Measurements from ENCODE around the gene MED13L.

The MED13L gene

DNA sequence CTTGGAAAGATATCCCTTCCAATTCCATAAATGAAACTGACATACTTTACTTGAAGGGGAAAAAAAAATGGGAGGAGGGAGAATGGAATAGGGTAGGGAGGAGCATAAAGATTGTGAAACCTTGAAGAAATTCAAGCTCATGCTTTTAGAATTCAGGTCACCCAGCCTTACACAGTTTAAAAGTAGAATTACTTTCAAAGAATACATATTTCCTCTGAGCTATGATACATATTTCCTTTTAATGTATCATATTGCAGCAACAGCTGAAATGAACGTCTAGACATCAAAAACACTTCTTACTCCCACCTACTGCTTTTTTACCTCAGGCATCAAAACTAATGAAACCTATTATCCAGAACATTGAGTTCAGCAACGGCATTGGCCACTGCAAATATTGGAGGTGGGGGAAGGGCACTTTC, 156.0 kb downstream of the MED13L start:
- no peak for DNase-seq

DNA sequence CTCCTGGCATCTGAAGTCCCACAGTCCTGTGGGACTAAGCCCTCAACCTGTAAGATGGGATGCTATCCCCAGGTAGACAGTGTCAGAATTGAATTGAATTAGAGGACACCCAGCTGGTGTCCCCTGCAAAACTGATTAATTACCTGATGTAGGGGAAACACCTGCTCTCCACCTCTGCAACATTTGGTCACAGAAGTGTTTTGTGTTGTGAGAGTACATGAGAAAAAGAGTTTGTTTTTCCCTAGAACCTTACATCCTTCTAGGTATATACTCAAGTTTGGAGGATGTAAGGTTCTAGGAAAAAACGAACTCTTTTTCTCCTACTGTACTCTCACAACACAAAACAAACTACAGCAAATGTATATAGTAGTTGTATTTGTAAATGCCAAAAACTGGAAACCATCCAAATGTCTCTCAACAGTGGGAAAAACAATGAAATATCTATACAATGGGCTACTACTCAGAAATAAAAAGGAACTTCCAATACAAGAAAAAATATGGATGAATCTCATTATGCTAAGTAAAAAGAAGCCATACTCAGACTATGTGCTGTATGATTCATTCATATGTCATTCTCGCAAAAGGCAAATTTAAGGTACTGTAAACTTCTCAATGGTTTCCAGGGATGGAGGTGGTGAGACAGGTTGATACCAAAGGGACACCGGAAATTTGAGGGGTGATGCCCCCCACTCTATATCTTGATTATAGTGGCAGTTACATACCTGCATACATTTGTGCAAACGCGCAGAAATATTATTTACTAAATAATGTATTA, 160.7 kb downstream of the MED13L start:
- DNase-seq = no peak

DNA sequence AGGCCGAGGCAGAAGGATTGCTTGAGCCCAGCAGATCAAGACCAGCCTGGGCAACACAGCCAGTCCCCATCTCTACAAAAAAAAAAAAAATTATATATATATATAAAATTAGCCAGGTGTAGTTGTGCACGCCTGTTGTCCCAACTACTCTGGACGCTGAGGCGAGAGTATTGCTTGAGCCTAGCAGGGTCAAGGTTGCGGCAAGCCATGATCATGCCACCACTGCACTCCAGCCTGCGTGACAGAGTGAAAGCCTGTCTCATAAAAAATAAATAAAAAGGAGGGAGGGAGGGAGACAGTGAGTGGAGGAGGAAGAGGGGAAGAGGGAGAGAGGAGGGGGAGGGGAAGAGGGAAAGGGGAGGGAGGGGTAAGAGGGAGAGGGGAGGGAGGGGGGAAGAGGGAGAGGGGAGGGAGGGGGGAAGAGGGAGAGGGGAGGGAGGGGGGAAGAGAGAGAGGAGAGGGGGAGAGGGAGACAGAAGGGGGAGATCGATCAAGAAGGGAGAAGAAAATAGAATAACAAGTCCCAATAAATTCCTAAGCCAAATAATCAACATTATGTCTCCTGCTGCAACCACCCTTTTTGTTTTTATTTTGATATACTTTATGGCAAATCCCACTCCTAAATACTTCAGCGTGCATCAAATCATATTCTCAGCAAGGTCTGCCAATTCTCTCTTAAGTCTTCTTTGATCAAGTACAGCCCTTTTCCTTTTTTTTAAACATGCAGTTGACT, 163.9 kb downstream of the MED13L start:
- no peak for DNase-seq

DNA sequence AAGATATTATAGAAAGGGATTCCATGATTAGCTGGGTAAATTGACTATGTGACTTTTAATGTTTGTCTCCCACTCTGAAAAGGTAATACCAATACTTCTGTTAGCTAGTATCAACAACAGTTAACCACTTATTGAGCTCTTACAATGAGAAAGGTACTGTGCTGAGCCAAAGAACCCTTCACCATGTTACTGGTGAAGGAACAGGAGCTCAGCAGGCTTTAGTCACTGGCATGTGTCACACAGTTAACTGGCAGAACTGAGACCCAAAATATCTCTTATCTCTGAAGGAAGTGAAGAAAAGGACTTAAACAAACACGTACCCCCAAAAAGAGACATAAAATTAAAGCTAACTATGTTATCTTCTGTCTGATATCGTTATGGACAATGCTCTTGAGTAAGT, 170.6 kb downstream of the MED13L start:
- no peak for DNase-seq

DNA sequence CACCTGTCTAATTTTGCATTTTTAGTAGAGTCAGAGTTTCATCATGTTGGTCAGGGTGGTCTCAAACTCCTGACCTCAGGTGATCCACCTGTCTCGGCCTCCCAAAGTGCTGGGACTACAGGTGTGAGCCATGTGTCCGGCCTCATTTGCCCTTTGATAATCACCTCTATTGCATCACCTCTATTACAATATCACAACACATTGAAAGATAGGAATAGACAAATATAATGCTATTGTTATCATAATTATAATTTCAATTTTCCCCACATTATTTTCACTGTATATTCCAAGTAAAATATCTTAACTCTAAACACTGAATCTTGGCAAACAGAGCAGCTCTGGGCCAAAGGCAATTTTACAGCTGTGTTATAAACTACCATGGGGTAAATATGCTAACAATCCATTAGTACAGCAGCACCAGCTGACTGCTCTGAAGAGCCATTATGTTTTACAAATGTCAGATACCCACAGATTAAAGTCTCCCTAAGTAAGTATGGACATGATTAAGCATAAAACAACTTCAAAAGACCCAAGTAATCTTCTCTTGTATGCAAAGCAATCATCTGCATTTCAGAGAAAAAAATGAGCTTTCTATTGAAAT, 173.2 kb downstream of the MED13L start:
- no peak for DNase-seq

DNA sequence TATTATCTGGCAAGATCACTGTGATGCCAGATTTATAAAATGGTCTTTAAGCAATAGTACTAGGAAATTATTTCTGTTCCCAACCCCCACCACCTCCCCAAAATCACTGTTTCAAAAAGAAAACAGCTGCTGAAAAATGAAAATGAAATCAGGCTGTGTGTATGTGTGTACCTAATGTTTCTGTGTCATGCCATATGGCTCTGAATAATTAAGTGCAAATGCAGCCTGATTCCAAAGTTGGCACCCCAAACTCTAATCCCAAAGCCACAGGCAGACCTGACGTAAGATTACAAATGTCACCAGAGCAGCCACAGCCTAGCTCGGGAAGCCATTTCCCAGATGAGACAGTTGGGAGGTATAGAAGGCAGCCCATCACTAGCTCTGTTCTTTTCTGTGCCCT, 175.5 kb downstream of the MED13L start:
- no peak for DNase-seq

DNA sequence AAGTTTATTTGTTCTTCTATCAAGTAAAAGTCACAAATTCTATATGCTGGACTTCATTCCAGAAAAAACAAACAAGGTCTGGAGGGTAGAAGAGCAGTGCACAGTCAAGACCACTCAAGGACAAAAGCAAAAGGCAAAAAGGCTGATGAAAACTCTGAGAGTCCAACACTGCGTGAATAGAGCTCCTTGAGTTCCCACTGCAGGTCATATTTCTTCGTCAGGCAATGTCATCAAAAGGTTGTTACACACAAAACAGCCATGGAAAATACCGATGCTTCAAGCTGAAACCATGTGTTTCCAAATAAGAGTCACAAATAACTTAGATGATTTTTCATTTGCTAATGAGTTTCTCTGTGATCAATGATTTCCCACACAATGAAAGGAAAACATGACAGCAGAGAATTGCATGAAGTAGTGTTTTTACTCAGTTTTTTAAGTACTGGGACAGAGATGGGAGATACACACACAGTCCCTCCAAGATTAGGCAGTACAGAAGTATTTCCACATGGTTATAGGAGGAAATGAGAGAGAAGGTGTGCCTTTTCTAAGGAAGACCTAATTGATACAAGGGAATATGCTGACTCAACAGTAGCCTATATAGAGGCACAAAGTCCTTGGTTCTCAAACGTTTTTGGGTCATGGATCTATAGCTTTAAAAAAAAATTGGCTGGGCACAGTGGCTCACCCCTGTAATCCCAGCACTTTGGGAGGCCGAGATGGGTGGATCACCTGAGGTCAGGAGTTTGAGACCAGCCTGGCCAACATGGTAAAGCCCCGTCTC, 177.7 kb downstream of the MED13L start:
- no peak for DNase-seq

DNA sequence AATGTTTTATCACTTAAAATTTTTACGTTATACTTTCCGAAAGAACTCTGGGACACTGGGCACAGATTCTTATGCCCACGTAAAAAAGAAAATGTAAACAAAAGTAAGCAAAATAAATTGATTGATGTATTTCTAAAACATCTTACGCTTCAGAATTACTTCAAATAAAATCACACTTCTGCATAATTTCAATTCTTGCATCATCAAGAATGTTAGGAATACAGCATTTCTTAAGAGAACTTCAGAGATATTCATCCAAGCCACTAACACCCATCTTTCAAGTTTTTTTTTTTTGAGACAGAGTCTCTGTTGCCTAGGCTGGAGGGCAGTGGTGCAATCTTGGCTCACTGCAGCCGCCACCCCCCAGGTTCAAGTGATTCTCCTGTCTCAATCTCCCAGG, 180.6 kb downstream of the MED13L start:
- no peak for DNase-seq

DNA sequence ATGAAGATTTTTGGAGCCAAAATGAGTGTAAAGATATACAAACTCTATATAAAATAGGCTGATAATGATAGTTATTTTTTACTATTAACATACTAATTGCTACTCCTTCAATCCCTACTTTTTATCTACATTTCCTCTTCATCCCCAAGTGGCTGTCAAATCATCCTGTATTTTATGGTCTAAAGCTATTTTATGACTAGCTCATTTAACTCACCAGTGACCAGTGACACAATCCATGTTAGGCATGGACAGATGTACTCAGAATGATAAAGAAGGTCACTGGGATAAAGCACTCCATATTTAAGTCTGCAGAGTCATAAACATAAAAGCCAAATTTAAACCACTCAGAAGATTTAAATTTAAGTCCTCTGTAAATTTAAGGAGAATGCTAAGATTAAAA, 183.0 kb downstream of the MED13L start:
- DNase-seq = no peak

DNA sequence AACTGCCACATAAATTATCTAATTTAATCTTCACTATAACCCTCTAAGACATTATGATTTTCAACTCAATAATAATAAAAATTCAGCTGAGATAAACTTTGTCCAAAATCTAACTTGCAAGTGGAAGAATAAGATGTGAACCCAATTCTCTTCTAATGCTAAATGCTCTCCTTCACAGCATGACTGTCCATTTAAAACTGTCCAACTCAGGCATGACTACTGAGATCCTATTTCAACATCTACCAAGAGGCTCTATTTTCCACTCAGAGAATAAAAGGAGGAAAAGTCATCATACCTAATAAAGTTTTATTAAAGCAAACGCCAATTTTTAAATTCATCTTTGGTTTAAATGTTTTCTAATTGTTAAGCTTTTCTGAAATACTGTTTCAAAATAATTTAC, 183.6 kb downstream of the MED13L start:
- no peak for DNase-seq

DNA sequence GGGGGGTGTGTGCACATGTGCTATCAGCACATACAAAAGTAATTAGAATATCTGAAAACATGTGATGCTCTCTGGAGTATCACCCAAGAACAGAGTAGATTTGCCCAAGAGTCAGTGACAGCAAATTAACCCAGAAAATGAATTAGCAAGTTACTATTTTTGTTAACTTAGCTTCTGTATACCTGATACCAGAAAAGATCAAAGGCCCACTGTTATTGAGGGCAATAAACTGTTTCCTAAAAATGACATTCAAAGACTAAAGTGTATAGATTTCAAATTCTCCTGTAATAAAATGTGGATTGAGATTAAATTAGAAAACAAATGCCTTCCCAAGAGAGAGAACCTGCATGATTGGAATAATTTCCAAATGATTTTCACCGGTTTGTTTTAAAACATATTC, 184.7 kb downstream of the MED13L start:
- DNase-seq = no peak

DNA sequence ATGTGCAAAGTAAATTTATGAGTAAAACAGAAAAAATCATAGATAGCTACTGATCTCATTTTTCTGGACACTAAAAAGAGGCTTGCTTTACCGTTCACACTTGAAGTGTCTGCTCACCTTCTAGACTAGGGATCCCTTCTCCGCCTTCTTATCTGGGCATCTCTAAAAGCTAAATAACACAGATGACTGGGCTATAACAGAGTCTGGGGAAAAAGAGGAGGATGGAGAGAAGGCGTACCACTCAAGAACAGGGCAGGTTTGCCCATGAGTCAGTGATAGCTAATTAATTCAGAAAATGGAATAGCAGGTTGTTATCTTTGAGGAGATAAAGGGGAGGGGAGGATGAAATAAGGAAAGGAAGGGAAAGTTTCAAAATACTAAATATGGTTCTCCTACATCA, 185.3 kb downstream of the MED13L start:
- DNase-seq = no peak

DNA sequence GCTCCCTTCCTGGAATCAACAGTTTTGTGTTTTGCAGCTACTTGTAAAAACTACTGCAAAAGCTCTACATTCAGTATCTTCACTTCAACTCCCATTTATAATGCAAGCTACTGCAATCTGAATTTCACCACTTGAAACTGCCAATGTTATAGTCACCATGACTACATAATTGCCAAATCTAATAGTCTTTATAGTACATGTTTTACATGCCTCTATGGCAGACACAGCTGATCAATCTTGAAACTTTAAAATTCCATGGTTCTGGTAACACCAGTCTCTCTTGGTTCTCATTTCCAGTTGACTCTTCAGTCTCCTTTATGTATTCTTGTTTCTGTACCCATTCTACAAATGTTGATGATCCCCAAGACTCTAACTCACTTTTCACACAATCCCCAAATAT, 185.9 kb downstream of the MED13L start:
- DNase-seq = no peak

DNA sequence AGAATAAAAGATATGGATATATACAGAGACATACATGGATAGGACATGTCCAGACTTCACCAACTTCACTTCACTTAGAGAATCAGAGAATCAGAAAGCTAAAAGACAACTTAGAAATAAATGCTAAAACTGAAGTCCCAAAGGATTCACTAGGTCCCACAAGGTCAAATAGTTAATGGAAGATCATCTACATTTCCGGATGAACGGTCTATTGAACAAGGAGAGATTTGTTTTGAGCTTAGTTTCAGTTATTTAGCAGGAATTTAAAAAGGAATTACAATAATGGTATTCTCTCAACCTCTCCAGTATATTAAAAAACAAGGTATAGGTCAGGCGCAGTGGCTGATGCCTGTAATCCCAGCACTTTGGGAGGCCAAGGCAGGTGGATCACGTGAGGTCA, 187.0 kb downstream of the MED13L start:
- DNase-seq = no peak

DNA sequence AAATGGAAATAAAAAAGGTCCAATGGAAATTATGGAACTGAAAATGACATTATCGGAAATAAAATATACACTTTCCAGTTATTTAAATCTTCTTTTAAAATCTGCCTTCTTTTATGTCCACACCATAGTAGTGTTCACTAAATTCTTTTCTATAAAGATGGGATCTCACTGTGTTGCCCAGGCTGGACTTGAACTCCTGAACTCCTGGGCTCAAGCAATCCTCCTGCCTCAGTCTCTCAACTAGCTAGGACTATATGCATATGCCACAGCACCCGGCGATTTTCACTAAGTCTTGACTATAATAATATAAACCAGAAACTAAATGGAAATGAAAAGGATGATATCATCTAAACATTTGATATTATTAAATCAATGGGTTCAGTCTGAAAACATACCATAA, 188.4 kb downstream of the MED13L start:
- DNase-seq = no peak

DNA sequence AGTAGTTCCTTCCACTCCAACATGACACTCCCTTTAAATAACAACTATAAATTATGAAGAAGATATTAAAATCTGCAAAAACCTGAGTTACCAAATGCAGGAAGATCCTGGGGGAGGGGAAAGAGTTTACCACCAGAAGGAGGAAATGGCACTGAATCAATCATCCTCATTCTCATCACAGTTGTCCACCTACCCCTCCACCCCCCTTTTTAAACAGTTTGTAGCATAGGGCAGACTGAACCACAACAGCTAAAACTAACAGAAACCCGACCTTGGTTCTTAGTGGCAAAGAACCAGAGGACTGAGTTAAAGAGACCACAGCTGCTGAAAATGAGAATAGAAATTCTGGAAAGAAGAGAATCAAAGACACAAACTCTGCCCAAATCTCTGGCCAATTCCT, 189.5 kb downstream of the MED13L start:
- DNase-seq = no peak

DNA sequence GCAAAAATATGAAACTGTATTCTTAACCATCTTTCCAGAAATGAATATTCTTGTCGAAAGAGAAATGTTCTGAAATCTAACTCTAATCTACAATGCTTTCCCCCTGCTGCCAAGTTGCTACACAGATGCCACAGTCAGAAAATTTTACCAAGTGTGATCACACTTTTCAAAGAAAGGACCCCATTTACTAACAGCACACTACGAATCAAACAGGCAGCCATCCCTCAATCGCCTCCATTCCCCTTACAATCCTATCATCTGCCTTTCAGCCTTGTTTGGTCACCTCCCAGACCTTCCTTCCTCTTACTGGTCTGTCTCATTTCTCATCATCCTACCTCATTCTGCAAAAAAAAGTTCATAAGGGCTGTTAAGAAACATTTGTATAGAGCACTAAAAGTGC, 190.1 kb downstream of the MED13L start:
- DNase-seq = no peak

DNA sequence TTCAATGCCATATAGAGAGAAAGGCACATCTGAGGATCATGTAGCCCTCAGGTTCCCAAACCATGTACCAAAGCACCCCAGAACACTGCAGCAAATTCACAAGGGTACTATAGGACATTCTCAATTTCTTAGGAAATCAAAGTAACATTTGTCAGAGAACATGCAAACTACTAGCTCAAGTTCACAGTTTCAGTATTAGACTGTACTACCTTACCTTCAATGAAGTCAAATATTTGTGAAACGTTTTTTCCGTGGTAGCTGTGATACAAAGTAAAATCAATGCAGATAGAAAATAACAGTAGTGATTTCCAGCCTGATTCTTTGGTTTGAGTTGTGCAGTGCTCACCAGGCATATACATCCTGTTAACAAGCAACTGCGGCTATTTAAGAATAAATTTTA, 197.1 kb downstream of the MED13L start:
- DNase-seq = no peak

DNA sequence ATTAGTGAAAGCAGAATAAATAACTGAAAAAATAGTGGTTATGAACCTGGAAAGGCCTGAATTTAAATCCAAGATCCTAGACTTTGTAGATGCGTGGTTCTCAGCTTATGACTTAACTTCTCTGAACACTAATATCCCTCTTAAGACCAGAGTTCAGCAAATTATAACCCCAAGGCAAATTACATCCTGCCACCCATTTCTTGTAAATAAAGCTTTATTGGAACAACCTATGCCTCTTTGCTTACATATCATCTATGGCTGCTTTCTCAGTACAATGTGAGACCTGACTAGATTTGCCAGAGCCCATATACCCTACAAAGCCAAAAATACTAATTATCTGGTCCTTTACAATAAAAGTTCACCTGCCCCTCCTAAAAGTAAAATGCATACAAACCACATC, 199.1 kb downstream of the MED13L start:
- DNase-seq = no peak

DNA sequence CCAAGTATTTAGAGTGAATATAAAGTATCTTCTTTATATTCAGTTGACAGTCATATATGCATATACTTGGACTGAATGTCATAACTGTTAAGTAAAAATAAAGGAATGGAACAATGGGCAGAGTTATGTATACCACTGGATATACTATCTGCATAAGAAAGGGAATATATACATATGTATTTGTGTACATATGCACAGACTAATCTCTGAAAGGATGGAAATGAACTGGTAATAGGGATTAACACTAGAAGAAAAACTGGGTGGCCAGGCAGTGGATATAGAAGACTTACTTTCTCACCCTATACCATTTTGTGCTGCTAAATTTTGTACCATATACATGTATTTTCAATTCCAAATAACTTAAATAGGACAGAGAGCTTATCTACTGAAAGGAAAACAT, 200.1 kb downstream of the MED13L start:
- no peak for DNase-seq

DNA sequence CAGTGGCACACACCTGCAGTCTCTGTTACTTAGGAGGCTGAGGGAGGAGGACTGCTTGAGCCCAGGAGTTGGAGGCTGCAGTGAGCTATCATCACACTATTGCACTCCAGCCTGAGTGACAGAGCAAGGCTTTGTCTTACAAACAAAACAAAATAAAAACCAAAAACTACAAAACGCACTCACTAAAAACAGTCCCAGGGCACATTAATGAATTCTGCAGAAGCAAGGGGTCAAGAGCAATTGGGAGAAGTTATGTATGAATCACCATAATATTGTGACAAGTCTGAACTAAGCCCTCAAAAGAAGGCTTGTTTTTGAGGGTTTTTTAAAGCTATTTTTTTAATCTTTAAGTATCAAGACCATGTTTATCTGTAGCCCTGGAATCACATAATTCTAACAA, 201.1 kb downstream of the MED13L start:
- DNase-seq = no peak

DNA sequence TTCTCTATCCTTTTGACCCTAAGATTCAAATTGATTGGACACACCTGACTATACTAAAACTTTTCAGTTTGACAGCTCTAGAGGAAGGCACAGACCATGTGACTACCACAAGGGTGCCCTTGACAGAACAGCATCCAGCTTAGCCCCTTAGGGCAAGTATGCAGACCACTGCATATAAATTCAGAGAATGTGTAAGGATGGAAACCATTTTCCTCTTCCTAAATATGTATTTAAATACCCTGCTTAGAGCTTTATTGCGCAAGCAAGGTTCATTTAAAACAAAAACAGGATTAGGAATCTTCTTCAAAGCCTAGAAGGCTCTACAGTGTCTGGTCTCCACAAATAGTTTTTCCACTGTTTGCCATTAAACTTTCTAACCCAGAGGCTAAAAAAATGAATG, 202.8 kb downstream of the MED13L start:
- DNase-seq = no peak

DNA sequence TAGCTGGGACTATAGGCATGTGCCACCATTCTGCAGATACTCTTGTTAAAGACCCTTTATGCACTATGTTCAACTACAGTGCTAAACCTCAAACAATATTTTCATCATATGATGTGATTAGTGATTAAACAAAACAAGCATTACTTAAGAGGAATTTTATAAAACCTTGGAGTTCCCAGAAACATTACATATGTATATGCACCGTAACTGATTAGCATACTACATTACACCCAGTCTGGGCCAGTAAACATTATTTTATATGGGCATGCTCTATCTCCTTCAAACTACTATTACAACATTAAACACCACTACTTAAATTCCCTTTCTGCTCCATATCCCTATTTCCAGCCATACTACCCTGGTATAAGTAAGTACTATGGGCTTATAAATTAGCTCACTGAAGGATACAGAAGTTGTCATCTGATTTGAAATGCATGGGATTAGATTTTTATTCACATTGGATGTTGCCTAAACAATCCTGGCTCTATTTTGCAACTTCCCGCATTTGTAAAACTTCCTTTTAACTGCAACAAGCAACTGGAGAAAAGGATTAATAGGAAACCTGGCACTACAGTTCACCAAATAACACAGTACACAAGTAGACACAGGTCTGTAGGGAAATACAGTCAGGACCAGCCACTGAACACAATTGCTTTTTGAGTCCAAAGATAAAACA, 205.8 kb downstream of the MED13L start:
- no peak for DNase-seq

Data from stimulated activated CD4-positive, alpha-beta T cell treated with anti-CD3 and anti-CD28 coated beads, Interleukin-4, amount 100 ng/mL, for 24 hours (primary cell).